ENCODE data around the gene OTOS. TPM values are rescaled to one million over a fixed set of nuclear protein-coding genes. Genes with fewer than 3 reads are reported as not detected.

The OTOS gene
- total RNA-seq = not detected
- not detected for polyA plus RNA-seq

GRCh38 chr2:240140511-240140910, at the start of gene OTOS:
Gene OTOS (minus strand): TSS chr2:240140658. CDS start chr2:240140326, 332 bp downstream.
- no peak within 1 kb of the TSS for H3K4me3 ChIP-seq
- ATAC-seq = no peak
- H3K9me3 ChIP-seq = no peaks in the 10 kb centered on the region
- peaks cover 0 to under 1% (median 0%) of the 10 kb centered on the region in 3 donors for H3K4me1 ChIP-seq
- FAIRE-seq = no peak
- 52 to 55% methylated on average over 5 of the region's 5 CpGs for WGBS, 2 donors
- peak in 1 of 6 donors; percentile 13 for DNase-seq
- H3K36me3 ChIP-seq = no peaks in the 10 kb centered on the region
- intact Hi-C loops (cut with DNase I) = loop anchor here in 2 of 3 donors (10.0 kb wide), 2 partner anchors 76 to 1106 kb away; no protein-coding TSS in a partner anchor
- TF ChIP-seq CTCF (IDR thresholded peaks at IDR 0.05) = no peak
- no peak within 1 kb of the TSS for H3K27ac ChIP-seq
- no peaks in the 10 kb centered on the region for H3K27me3 ChIP-seq

GRCh38 chr2:240189686-240190085, 49.2 kb upstream of the OTOS start:
- no peaks in the 10 kb centered on the region for H3K9me3 ChIP-seq
- no peaks in the 10 kb centered on the region for H3K36me3 ChIP-seq
- peak in 2 of 6 donors; percentile 6 to 31 for DNase-seq
- intact Hi-C loops (cut with DNase I) = no loop called here
- WGBS, 2 donors = 48 to 57% methylated on average over 4 of the region's 4 CpGs
- FAIRE-seq = no peak
- no peaks in the 10 kb centered on the region for H3K27me3 ChIP-seq
- H3K4me1 ChIP-seq = no peaks in the 10 kb centered on the region
- no peak for TF ChIP-seq CTCF (IDR thresholded peaks at IDR 0.05)
- no peak overlapping the region for H3K4me3 ChIP-seq
- H3K27ac ChIP-seq = no peak overlapping the region
- no peak for ATAC-seq

GRCh38 chr2:240187989-240188590, 47.6 kb upstream of the OTOS start:
- DNase-seq = peak in 2 of 6 donors; percentile 5 to 12
- no peaks in the 10 kb centered on the region for H3K27me3 ChIP-seq
- no peak overlapping the region for H3K4me3 ChIP-seq
- TF ChIP-seq CTCF (IDR thresholded peaks at IDR 0.05) = no peak
- H3K9me3 ChIP-seq = no peaks in the 10 kb centered on the region
- H3K27ac ChIP-seq = no peak overlapping the region
- intact Hi-C loops (cut with DNase I) = no loop called here
- 61 to 76% methylated on average over 10 of the region's 10 CpGs for WGBS, 2 donors
- no peak for ATAC-seq
- no peaks in the 10 kb centered on the region for H3K36me3 ChIP-seq
- FAIRE-seq = no peak
- no peaks in the 10 kb centered on the region for H3K4me1 ChIP-seq

- Histone ChIP-seq H3K4me1 (no peaks in the 10 kb centered on the region), H3K4me3 (no peak overlapping the region), H3K27ac (no peak overlapping the region), H3K27me3 (no peaks in the 10 kb centered on the region), H3K36me3 (no peaks in the 10 kb centered on the region), H3K9me3 (no peaks in the 10 kb centered on the region)
- no peak for FAIRE-seq
- TF ChIP-seq CTCF (IDR thresholded peaks at IDR 0.05) = no peak
- WGBS, 2 donors = 65 to 76% methylated on average over 7 of the region's 7 CpGs
- peak in 1 of 6 donors; percentile 18 for DNase-seq
- ATAC-seq = no peak
- intact Hi-C loops (cut with DNase I) = no loop called here
These were observed 45.8 kb upstream of the OTOS start for GRCh38 chr2:240186191-240186725.

- FAIRE-seq (no peak), DNase-seq (peak in 1 of 6 donors; percentile 15), ATAC-seq (no peak)
- Histone ChIP-seq H3K4me3 (no peak overlapping the region), H3K4me1 (no peaks in the 10 kb centered on the region), H3K27ac (no peak overlapping the region), H3K27me3 (no peaks in the 10 kb centered on the region), H3K9me3 (no peaks in the 10 kb centered on the region), H3K36me3 (no peaks in the 10 kb centered on the region)
- intact Hi-C loops (cut with DNase I) = no loop called here
- no peak for TF ChIP-seq CTCF (IDR thresholded peaks at IDR 0.05)
- 41 to 55% methylated on average over 3 of the region's 3 CpGs for WGBS, 2 donors
These were observed 44.2 kb upstream of the OTOS start for GRCh38 chr2:240184656-240185055.
